Measurements from ENCODE around the gene THADA. TPM values are rescaled to one million over a fixed set of nuclear protein-coding genes. Genes with fewer than 3 reads are reported as not detected.
"Not testable (repeated sequence)": the region's sequence is repeated elsewhere in the genome, so short reads cannot be mapped to it uniquely, and the experiment has no call there.

Gene THADA
- total and polyA plus RNA-seq, 8 donors: 9.4 to 25.1 (median 18.2) TPM

DNA sequence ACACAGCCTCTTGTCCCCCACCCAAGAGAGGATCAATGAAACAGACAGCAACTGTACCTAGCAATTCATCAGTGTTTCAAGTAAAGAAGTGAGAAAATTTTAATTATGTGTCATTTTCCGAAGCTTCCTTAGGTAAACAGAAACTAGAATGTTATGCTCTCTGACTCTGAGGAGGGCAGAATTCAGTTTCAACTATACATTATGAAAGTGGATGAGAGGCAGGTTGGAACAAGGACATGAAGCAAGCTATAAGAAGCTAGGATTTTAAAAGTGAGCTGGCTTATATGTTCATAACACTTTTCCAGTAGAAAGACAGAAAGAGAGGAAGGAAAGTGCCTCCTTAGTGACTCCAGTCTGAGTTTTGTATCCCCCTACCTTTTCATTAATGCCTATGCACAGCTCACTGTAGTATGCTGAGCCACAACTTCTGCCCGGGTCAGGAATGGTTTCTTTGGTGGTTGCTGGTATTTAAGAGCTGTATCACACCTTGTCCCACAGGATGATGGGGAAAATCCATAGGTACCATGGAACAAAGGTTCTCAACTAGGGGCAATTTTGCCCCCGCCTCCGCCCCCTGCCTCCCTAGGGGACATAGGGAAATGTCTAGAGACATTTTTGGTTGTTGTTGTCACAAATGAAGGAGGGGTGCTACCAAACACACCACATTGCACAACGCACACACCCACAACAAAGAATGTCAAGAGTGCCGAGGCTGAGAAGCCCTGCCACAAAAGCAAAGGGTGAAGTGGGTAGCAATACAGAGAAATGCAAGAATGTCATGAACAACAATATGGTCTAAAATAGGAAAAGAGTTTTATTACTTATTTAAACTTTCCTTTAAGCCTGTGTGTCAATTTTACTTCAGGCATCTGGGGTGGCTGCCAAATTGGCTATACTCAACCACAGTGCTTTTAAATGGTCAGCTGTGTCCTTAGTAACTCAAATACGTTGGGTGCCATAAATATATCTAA is 208.5 kb downstream of the THADA start:
- intact Hi-C loops (cut with DNase I): no loop called here
- no peak overlapping the region for H3K4me3 ChIP-seq
- H3K36me3 ChIP-seq: no peaks in the 10 kb centered on the region
- H3K27me3 ChIP-seq: no peaks in the 10 kb centered on the region
- TF ChIP-seq, protein P1, sequence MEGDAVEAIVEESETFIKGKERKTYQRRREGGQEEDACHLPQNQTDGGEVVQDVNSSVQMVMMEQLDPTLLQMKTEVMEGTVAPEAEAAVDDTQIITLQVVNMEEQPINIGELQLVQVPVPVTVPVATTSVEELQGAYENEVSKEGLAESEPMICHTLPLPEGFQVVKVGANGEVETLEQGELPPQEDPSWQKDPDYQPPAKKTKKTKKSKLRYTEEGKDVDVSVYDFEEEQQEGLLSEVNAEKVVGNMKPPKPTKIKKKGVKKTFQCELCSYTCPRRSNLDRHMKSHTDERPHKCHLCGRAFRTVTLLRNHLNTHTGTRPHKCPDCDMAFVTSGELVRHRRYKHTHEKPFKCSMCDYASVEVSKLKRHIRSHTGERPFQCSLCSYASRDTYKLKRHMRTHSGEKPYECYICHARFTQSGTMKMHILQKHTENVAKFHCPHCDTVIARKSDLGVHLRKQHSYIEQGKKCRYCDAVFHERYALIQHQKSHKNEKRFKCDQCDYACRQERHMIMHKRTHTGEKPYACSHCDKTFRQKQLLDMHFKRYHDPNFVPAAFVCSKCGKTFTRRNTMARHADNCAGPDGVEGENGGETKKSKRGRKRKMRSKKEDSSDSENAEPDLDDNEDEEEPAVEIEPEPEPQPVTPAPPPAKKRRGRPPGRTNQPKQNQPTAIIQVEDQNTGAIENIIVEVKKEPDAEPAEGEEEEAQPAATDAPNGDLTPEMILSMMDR (IDR thresholded peaks at IDR 0.05): no peak
- no peaks in the 10 kb centered on the region for H3K9me3 ChIP-seq
- FAIRE-seq: no peak
- WGBS, 2 donors: 86 to 90% methylated on average over 7 of the region's 7 CpGs
- DNase-seq: no peak
- no peak overlapping the region for H3K27ac ChIP-seq
- no peak for ATAC-seq
- no peaks in the 10 kb centered on the region for H3K4me1 ChIP-seq

GRCh38 chr2:43386679-43387078 is 209.2 kb downstream of the THADA start:
- H3K36me3 ChIP-seq; DNase-seq; H3K4me3 ChIP-seq; H3K9me3 ChIP-seq; FAIRE-seq; H3K27me3 ChIP-seq; H3K4me1 ChIP-seq; intact Hi-C loops (cut with DNase I); ATAC-seq; H3K27ac ChIP-seq: not testable (repeated sequence)
- 97 to 98% methylated on average over 9 of the region's 9 CpGs for WGBS, 2 donors

DNA sequence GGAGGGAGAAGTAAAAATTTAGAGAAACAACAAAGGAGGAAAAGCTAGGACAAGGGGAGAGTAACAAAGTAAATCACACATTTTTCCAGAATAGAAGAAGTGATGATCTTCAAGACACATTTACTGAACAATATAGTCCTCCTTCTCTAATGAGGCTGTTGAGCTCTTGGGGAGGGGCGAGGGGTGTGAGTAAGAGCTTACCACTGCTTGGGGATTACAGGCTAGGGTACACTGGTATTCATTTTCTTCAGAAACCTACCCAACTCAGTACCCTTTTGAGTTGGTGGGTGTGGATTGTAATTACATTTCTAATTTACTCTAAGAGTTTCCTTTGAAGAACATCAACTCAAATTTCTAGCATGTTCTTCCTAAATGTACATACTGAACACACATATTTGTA is 211.7 kb downstream of the THADA start:
- 86 to 98% methylated on average over 1 of the region's 1 CpG for WGBS, 2 donors

GRCh38 chr2:43383533-43383932 is 212.3 kb downstream of the THADA start:
- Histone ChIP-seq H3K4me1 (no peaks in the 10 kb centered on the region), H3K36me3 (no peaks in the 10 kb centered on the region), H3K9me3 (no peaks in the 10 kb centered on the region), H3K27me3 (no peaks in the 10 kb centered on the region), H3K27ac (no peak overlapping the region), H3K4me3 (no peak overlapping the region)
- no peak for DNase-seq
- ATAC-seq: no peak
- TF ChIP-seq, protein P1 (IDR thresholded peaks at IDR 0.05): no peak
- no peak for FAIRE-seq
- intact Hi-C loops (cut with DNase I): no loop called here
- WGBS, 2 donors: 66 to 73% methylated on average over 2 of the region's 2 CpGs

More for the DNA sequence above, 211.7 kb downstream of the THADA start:
- Histone ChIP-seq H3K36me3 (no peaks in the 10 kb centered on the region), H3K9me3 (no peaks in the 10 kb centered on the region), H3K27ac (no peak overlapping the region), H3K27me3 (no peaks in the 10 kb centered on the region), H3K4me1 (no peaks in the 10 kb centered on the region), H3K4me3 (no peak overlapping the region)
- no peak for DNase-seq
- FAIRE-seq: no peak
- ATAC-seq: no peak
- TF ChIP-seq, protein P1 (IDR thresholded peaks at IDR 0.05): no peak
- intact Hi-C loops (cut with DNase I): no loop called here

GRCh38 chr2:43379494-43379893 is 216.3 kb downstream of the THADA start:
- H3K36me3 ChIP-seq: no peaks in the 10 kb centered on the region
- no peaks in the 10 kb centered on the region for H3K4me1 ChIP-seq
- no peaks in the 10 kb centered on the region for H3K9me3 ChIP-seq
- DNase-seq: no peak
- no peak overlapping the region for H3K4me3 ChIP-seq
- no peak overlapping the region for H3K27ac ChIP-seq
- TF ChIP-seq, protein P1 (IDR thresholded peaks at IDR 0.05): no peak
- no peaks in the 10 kb centered on the region for H3K27me3 ChIP-seq
- intact Hi-C loops (cut with DNase I): no loop called here
- ATAC-seq: no peak
- no peak for FAIRE-seq
- 97 to 100% methylated on average over 1 of the region's 1 CpG for WGBS, 2 donors

All from pancreas (tissue), 10 donors.